ENCODE measurements around the gene KIF25.

Gene KIF25

DNA sequence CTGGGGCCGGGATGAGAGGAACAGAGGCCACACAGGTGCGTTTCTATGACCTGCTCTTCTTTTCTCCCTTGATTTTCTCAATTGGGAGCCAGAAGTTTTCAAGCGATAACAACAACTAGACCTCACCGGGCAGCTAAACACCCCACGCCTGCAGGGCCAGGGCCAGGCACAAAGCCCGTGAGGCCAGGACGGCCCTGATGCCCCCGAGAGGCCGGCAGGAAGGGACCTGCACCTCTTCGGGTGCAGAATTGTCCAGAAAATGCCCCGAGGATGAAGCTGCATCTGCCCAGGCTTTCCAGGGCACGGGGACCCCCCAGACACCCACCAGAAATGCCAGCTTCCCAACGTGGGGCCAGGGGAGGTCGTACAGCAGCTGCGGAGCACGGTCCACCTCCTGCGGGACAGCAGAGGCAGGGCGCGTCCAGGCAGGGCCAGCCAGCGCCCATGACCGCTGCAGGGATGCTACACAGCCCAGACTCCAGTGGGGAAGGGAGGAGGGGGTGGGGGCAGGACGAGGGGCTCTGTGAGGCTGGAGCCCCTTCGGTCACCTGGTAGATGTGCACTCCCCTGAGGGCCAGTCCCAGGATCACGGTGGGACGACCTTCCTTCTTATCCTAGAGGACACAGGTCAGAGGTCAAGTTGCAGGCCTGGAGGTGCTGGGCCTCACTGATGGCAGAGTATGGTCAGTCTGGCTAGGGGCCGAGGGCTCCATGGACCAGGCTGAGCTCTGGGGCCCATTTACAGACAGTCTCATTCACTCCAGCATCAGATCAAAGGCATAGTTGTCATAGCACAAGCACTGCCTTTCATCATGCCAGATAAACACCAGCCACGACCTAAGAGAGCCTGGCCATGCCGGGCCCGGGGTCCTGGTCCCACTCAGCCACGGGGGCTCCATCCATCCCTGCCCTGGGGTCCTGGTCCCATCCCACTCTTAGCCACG is 65.1 kb downstream of the KIF25 start:
- H3K4me3 ChIP-seq (ENCODE audit: low read depth, low read length) = no peak overlapping the region
- no peaks in the 10 kb centered on the region for H3K4me1 ChIP-seq (ENCODE audit: control insufficient read depth, insufficient read depth, low read length)
- H3K9me3 ChIP-seq (ENCODE audit: control insufficient read depth, insufficient read depth, low read depth, low read length) = no peaks in the 10 kb centered on the region
- H3K9ac ChIP-seq (ENCODE audit: low read length) = no peak overlapping the region
- H3K27ac ChIP-seq (ENCODE audit: low read depth, low read length) = no peak overlapping the region
- no peaks in the 10 kb centered on the region for H3K36me3 ChIP-seq (ENCODE audit: control insufficient read depth, insufficient read depth, low read length)
- H3K27me3 ChIP-seq (ENCODE audit: control insufficient read depth, insufficient read depth, low read length) = no peaks in the 10 kb centered on the region

DNA sequence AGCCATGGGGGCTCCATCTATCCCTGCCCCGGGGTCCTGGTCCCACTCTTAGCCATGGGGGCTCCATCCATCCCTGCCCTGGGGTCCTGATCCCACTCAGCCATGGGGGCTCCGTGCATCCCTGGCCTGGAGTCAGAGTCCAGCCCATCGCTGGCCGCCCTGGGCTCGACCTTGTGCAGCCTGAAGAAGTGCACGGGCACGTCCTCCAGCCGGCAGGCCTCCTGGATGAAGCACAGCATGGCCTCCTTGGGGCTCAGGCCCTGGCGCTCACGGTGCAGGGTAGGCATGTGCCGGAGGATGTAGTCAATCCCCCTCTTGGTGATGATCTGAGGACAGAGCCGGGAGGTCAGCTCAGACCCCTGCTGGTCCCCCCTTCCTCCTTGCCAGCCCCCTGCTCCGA is 66.0 kb downstream of the KIF25 start:
- Histone ChIP-seq H3K36me3 (ENCODE audit: control insufficient read depth, insufficient read depth, low read length) (no peaks in the 10 kb centered on the region), H3K9ac (ENCODE audit: low read length) (no peak overlapping the region), H3K27me3 (ENCODE audit: control insufficient read depth, insufficient read depth, low read length) (no peaks in the 10 kb centered on the region), H3K4me3 (ENCODE audit: low read depth, low read length) (no peak overlapping the region), H3K9me3 (ENCODE audit: control insufficient read depth, insufficient read depth, low read depth, low read length) (no peaks in the 10 kb centered on the region), H3K27ac (ENCODE audit: low read depth, low read length) (no peak overlapping the region), H3K4me1 (ENCODE audit: control insufficient read depth, insufficient read depth, low read length) (no peaks in the 10 kb centered on the region)

DNA sequence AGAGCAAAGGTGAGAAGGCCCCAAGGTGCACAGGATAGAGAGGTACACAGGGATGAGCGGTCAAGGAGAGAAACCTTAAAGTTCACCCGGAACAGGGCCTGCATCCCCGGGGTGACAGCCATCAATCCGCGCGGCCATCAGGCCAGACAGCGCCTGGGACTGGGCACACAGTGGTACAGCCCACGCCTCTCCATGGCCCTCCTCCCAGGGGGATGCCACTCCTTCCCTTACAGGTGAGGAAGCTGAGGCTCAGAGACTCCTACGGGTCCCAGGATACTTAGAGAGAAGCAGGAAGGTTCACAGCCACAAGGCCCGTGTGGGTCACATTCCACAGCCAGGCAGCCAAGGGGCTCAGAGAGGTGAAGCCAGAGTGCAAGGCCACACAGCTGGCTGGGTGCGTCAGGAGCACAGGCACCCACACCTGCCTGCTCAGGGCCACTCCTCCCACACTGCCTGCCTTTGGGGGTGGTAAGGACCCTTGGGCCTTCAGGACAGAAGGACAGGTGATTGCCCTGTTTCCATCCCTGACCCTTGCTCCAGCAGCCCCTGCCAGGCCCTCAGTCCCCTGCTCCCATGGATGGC is 66.8 kb downstream of the KIF25 start:
- Histone ChIP-seq H3K27me3 (ENCODE audit: control insufficient read depth, insufficient read depth, low read length) (no peaks in the 10 kb centered on the region), H3K36me3 (ENCODE audit: control insufficient read depth, insufficient read depth, low read length) (no peaks in the 10 kb centered on the region), H3K4me1 (ENCODE audit: control insufficient read depth, insufficient read depth, low read length) (no peaks in the 10 kb centered on the region), H3K4me3 (ENCODE audit: low read depth, low read length) (no peak overlapping the region), H3K9me3 (ENCODE audit: control insufficient read depth, insufficient read depth, low read depth, low read length) (no peaks in the 10 kb centered on the region), H3K9ac (ENCODE audit: low read length) (no peak overlapping the region), H3K27ac (ENCODE audit: low read depth, low read length) (no peak overlapping the region)

- H3K9ac ChIP-seq (ENCODE audit: low read length) = no peak overlapping the region
- no peak overlapping the region for H3K4me3 ChIP-seq (ENCODE audit: low read depth, low read length)
- no peaks in the 10 kb centered on the region for H3K9me3 ChIP-seq (ENCODE audit: control insufficient read depth, insufficient read depth, low read depth, low read length)
- no peaks in the 10 kb centered on the region; the same call in 1 of the 2 replicates for H3K27me3 ChIP-seq (ENCODE audit: control insufficient read depth, insufficient read depth, low read length)
- no peaks in the 10 kb centered on the region for H3K36me3 ChIP-seq (ENCODE audit: control insufficient read depth, insufficient read depth, low read length)
- H3K4me1 ChIP-seq (ENCODE audit: control insufficient read depth, insufficient read depth, low read length) = no peaks in the 10 kb centered on the region
- H3K27ac ChIP-seq (ENCODE audit: low read depth, low read length) = no peak overlapping the region
Measured at GRCh38 chr6:168067081-168067759, 69.7 kb downstream of the KIF25 start.

DNA sequence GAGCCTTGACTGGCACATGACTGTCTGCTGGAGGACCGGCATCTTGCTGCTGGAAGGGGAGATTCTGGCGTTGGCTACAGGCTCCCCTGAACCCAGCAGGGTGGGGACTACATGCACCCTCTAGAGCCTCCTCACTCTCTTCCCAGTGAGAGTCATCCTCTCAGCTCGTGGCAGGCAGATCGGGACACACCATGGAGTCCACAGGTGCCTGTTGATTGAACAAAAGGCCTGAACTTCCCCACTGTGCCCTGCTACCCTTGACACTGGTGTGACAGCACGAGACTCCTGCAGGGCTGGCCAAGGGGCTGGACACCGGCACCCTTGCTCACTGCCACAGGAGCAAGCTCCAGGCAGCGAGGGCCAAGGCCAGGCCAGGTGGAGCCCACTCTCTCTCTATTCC is 73.3 kb downstream of the KIF25 start:
- no peak overlapping the region for H3K9ac ChIP-seq (ENCODE audit: low read length)
- no peak overlapping the region for H3K27ac ChIP-seq (ENCODE audit: low read depth, low read length)
- no peaks in the 10 kb centered on the region for H3K4me1 ChIP-seq (ENCODE audit: control insufficient read depth, insufficient read depth, low read length)
- no peaks in the 10 kb centered on the region; the same call in 1 of the 2 replicates for H3K27me3 ChIP-seq (ENCODE audit: control insufficient read depth, insufficient read depth, low read length)
- H3K4me3 ChIP-seq (ENCODE audit: low read depth, low read length) = no peak overlapping the region
- H3K9me3 ChIP-seq (ENCODE audit: control insufficient read depth, insufficient read depth, low read depth, low read length) = no peaks in the 10 kb centered on the region
- no peaks in the 10 kb centered on the region for H3K36me3 ChIP-seq (ENCODE audit: control insufficient read depth, insufficient read depth, low read length)

DNA sequence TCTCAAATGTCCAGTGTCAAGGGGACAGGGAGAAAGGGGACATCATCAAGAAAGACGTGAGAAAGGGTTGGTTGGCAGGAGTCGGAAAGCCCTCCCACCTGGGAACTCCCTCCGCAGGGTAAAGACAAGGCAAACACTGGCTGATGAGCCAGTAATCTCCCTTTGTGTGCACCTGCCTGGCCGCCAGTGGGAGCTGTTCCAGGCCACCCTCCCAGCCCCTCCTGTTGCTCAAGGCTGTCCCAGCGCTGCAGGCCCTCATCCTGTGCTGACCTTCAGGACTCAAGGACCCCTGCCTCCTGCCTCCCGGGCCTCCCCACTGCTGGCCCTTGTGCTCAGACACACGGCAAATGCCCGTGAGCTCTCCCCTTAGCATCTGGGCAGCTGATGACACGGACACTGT is 74.1 kb downstream of the KIF25 start:
- no peaks in the 10 kb centered on the region for H3K36me3 ChIP-seq (ENCODE audit: control insufficient read depth, insufficient read depth, low read length)
- no peak overlapping the region for H3K9ac ChIP-seq (ENCODE audit: low read length)
- no peaks in the 10 kb centered on the region for H3K4me1 ChIP-seq (ENCODE audit: control insufficient read depth, insufficient read depth, low read length)
- no peak overlapping the region for H3K27ac ChIP-seq (ENCODE audit: low read depth, low read length)
- no peak overlapping the region for H3K4me3 ChIP-seq (ENCODE audit: low read depth, low read length)
- H3K27me3 ChIP-seq (ENCODE audit: control insufficient read depth, insufficient read depth, low read length) = no peaks in the 10 kb centered on the region; the same call in 1 of the 2 replicates
- no peaks in the 10 kb centered on the region for H3K9me3 ChIP-seq (ENCODE audit: control insufficient read depth, insufficient read depth, low read depth, low read length)

GRCh38 chr6:168072261-168072660 is 74.8 kb downstream of the KIF25 start:
- Histone ChIP-seq H3K27ac (ENCODE audit: low read depth, low read length) (no peak overlapping the region), H3K36me3 (ENCODE audit: control insufficient read depth, insufficient read depth, low read length) (no peaks in the 10 kb centered on the region), H3K27me3 (ENCODE audit: control insufficient read depth, insufficient read depth, low read length) (no peaks in the 10 kb centered on the region; the same call in 1 of the 2 replicates), H3K9me3 (ENCODE audit: control insufficient read depth, insufficient read depth, low read depth, low read length) (no peaks in the 10 kb centered on the region), H3K4me1 (ENCODE audit: control insufficient read depth, insufficient read depth, low read length) (no peaks in the 10 kb centered on the region), H3K9ac (ENCODE audit: low read length) (no peak overlapping the region), H3K4me3 (ENCODE audit: low read depth, low read length) (no peak overlapping the region)

GRCh38 chr6:168072730-168073129 is 75.3 kb downstream of the KIF25 start:
- no peaks in the 10 kb centered on the region for H3K9me3 ChIP-seq (ENCODE audit: control insufficient read depth, insufficient read depth, low read depth, low read length)
- no peaks in the 10 kb centered on the region; the same call in 1 of the 2 replicates for H3K27me3 ChIP-seq (ENCODE audit: control insufficient read depth, insufficient read depth, low read length)
- H3K4me3 ChIP-seq (ENCODE audit: low read depth, low read length) = no peak overlapping the region
- H3K9ac ChIP-seq (ENCODE audit: low read length) = no peak overlapping the region
- H3K4me1 ChIP-seq (ENCODE audit: control insufficient read depth, insufficient read depth, low read length) = no peaks in the 10 kb centered on the region
- H3K27ac ChIP-seq (ENCODE audit: low read depth, low read length) = no peak overlapping the region
- H3K36me3 ChIP-seq (ENCODE audit: control insufficient read depth, insufficient read depth, low read length) = no peaks in the 10 kb centered on the region

- no peaks in the 10 kb centered on the region for H3K4me1 ChIP-seq (ENCODE audit: control insufficient read depth, insufficient read depth, low read length)
- H3K27ac ChIP-seq (ENCODE audit: low read depth, low read length) = no peak overlapping the region
- H3K9me3 ChIP-seq (ENCODE audit: control insufficient read depth, insufficient read depth, low read depth, low read length) = no peaks in the 10 kb centered on the region
- no peak overlapping the region for H3K4me3 ChIP-seq (ENCODE audit: low read depth, low read length)
- H3K27me3 ChIP-seq (ENCODE audit: control insufficient read depth, insufficient read depth, low read length) = no peaks in the 10 kb centered on the region; the same call in 1 of the 2 replicates
- no peak overlapping the region for H3K9ac ChIP-seq (ENCODE audit: low read length)
- no peaks in the 10 kb centered on the region for H3K36me3 ChIP-seq (ENCODE audit: control insufficient read depth, insufficient read depth, low read length)
Measured at GRCh38 chr6:168073937-168074730, 76.7 kb downstream of the KIF25 start.

DNA sequence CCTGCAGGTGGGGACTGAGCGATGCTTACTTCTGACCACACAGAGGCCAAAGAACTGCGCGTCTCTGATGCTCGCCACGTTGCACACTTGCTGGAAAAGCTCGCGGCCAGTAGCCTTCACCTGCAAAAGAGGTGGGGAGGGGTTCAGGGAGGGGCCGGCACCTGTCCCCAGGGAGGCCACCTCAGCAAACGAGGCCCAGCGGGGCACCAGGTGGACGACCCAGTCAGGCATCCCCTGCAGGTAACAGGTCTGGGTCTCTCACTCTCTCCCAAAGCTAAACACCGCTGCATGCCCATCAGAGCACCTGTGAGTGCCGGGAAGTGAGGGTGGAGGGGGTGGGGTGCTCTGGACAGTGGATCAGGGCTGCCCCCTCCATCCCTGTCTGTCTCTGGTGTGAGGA is 77.7 kb downstream of the KIF25 start:
- Histone ChIP-seq H3K4me1 (ENCODE audit: control insufficient read depth, insufficient read depth, low read length) (no peaks in the 10 kb centered on the region), H3K9me3 (ENCODE audit: control insufficient read depth, insufficient read depth, low read depth, low read length) (no peaks in the 10 kb centered on the region), H3K9ac (ENCODE audit: low read length) (no peak overlapping the region), H3K4me3 (ENCODE audit: low read depth, low read length) (no peak overlapping the region), H3K36me3 (ENCODE audit: control insufficient read depth, insufficient read depth, low read length) (no peaks in the 10 kb centered on the region), H3K27me3 (ENCODE audit: control insufficient read depth, insufficient read depth, low read length) (no peaks in the 10 kb centered on the region), H3K27ac (ENCODE audit: low read depth, low read length) (no peak overlapping the region)

Measured in HUES6 (cell line).